Vagina (tissue), 2 donors: ENCODE measurements around the gene PLAC9.

Experiments used
- POLR2A ChIP-seq, 2 donors: fragments of 450-650 bp; IDR thresholded peaks; one replicate each; pipeline ENCODE4 v1.6.1; 2017; ENCODE audit warnings: antibody characterized with exemption in 2 of 2, mild to moderate bottlenecking in 2 of 2, moderate library complexity in 2 of 2
- TF ChIP-seq, protein P1 (sequence below), 3 experiments: fragments of 450-650 bp in 2 of 3; fragments of 200-600 bp in 1 of 3; sonication (generic) in 1 of 3; IDR thresholded peaks; one replicate each; pipeline ENCODE4 v1.5.1; 2017 to 2019; ENCODE audit warnings: antibody characterized with exemption in 3 of 3, mild to moderate bottlenecking in 2 of 3, moderate library complexity in 2 of 3

DNA sequence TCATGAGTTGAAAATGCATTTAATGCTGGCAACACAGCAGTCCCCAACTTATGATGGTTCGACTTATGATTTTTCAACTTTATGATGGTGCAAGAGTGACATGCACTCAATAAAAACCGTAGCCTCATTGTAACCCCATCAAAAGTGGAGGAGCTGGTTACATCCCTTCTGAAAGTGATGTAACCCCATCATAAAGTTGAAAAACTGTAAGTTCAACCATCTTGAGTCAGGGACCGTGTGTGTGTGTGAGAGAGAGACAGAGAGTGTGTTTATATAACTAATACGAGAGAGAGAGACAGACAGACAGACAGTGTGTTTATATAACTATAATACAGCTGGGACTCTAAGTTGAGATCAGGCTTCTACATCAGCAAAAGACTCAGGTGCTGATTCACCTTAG, 51.8 kb downstream of the PLAC9 start:
- TF ChIP-seq, protein P1, sequence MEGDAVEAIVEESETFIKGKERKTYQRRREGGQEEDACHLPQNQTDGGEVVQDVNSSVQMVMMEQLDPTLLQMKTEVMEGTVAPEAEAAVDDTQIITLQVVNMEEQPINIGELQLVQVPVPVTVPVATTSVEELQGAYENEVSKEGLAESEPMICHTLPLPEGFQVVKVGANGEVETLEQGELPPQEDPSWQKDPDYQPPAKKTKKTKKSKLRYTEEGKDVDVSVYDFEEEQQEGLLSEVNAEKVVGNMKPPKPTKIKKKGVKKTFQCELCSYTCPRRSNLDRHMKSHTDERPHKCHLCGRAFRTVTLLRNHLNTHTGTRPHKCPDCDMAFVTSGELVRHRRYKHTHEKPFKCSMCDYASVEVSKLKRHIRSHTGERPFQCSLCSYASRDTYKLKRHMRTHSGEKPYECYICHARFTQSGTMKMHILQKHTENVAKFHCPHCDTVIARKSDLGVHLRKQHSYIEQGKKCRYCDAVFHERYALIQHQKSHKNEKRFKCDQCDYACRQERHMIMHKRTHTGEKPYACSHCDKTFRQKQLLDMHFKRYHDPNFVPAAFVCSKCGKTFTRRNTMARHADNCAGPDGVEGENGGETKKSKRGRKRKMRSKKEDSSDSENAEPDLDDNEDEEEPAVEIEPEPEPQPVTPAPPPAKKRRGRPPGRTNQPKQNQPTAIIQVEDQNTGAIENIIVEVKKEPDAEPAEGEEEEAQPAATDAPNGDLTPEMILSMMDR (IDR thresholded peaks at IDR 0.05): no peak
- no peak for TF ChIP-seq POLR2A (IDR thresholded peaks at IDR 0.05)
